WERI-Rb-1 (cell line): ENCODE data around the gene STH.

Experiments
- DNase-seq: peaks from one replicate; pipeline ENCODE4 v3.0.0-alpha.2; 2020
- H3K27ac ChIP-seq: fragments of 250-450 bp; sonication (Bioruptor Pico); 2 replicates; pipeline ENCODE4 v1.5.1; 2020; ENCODE audit warnings: mild to moderate bottlenecking, moderate library complexity
- H3K27me3 ChIP-seq: fragments of 250-450 bp; sonication (Bioruptor Pico); 2 replicates; pipeline ENCODE4 v1.5.1; 2021; ENCODE audit warnings: mild to moderate bottlenecking, low read depth, moderate library complexity; ENCODE audit not compliant: insufficient read depth, severe bottlenecking
- H3K36me3 ChIP-seq: fragments of 250-450 bp; sonication (Bioruptor Pico); 2 replicates; pipeline ENCODE4 v1.5.1; 2020; ENCODE audit warnings: mild to moderate bottlenecking, moderate library complexity
- H3K4me3 ChIP-seq: 2 replicates; pipeline ENCODE4 v1.5.1; 2011; ENCODE audit warnings: low read depth, mild to moderate bottlenecking, control low read depth, low read length
- H3K9me3 ChIP-seq: fragments of 250-450 bp; sonication (Bioruptor Pico); 2 replicates; pipeline ENCODE4 v1.5.1; 2021; ENCODE audit warnings: mild to moderate bottlenecking, moderate library complexity; ENCODE audit not compliant: severe bottlenecking
- TF ChIP-seq, protein P1 (sequence below): IDR thresholded peaks from 2 replicates; pipeline ENCODE4 v1.5.1; 2011; ENCODE audit warnings: low read depth, mild to moderate bottlenecking, control low read depth, inconsistent platforms, low read length

The STH gene

DNA sequence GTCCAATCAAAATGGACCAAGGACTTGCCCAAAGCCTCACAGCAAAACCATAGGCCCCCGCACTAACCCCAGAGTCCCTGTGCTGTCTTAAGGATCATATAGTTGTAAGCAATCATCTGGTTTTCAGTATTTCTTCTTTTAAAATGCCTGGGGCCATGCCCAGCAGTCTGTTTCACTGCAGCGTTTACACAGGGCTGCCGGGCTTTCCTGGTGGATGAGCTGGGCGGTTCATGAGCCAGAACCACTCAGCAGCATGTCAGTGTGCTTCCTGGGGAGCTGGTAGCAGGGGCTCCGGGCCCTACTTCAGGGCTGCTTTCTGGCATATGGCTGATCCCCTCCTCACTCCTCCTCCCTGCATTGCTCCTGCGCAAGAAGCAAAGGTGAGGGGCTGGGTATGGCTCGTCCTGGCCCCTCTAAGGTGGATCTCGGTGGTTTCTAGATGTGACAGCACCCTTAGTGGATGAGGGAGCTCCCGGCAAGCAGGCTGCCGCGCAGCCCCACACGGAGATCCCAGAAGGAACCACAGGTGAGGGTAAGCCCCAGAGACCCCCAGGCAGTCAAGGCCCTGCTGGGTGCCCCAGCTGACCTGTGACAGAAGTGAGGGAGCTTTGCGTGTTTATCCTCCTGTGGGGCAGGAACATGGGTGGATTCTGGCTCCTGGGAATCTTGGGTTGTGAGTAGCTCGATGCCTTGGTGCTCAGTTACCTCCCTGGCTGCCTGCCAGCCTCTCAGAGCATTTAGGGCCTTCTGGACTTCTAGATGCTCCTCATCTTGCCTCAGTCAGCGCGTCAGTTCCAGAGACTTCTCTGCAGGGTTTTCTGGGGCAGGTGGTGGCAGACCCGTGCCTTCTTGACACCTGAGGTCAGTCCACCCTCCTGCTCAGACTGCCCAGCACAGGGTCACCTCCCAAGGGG lies 24.8 kb upstream of the STH start:
- no peak overlapping the region for H3K4me3 ChIP-seq
- H3K27me3 ChIP-seq = no peaks in the 10 kb centered on the region
- DNase-seq = no peak
- H3K27ac ChIP-seq = no peak overlapping the region
- no peaks in the 10 kb centered on the region for H3K36me3 ChIP-seq
- H3K9me3 ChIP-seq = no peaks in the 10 kb centered on the region
- TF ChIP-seq, protein P1, sequence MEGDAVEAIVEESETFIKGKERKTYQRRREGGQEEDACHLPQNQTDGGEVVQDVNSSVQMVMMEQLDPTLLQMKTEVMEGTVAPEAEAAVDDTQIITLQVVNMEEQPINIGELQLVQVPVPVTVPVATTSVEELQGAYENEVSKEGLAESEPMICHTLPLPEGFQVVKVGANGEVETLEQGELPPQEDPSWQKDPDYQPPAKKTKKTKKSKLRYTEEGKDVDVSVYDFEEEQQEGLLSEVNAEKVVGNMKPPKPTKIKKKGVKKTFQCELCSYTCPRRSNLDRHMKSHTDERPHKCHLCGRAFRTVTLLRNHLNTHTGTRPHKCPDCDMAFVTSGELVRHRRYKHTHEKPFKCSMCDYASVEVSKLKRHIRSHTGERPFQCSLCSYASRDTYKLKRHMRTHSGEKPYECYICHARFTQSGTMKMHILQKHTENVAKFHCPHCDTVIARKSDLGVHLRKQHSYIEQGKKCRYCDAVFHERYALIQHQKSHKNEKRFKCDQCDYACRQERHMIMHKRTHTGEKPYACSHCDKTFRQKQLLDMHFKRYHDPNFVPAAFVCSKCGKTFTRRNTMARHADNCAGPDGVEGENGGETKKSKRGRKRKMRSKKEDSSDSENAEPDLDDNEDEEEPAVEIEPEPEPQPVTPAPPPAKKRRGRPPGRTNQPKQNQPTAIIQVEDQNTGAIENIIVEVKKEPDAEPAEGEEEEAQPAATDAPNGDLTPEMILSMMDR = no peak

DNA sequence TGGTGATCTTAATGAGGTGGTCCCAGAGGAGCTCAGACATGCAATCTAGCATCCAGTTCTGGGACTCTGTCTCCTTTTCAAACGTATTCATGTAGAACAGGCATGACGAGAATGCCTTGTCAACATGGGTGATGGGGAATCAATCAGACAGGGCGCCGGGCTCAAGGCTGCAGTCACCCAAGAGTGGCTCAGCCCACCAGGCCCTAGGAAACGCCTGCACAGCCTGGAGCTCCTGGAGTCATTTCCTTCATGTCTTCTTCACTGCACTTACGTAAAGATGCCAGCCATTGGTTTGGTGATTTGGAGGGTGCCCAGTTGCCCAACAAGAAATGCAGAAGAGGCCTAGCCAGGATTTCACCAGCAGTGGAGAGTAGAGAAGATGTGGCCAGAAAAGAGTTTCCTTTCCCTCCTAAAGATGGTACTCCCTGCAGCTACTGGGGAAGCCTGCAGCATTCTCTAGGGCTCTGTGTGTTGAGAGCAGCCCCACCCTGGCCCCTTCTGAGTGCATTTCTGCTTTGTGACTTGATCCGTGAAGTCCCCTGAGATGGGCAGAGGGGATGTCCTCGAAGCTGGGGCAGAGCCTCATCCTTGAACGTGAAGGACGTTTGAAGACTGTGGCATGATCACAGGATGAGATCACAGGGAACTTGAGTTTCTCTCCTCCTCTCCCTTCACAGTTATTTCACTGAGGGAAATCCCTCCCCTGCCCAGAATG lies 24.0 kb upstream of the STH start:
- Histone ChIP-seq H3K36me3 (no peaks in the 10 kb centered on the region), H3K27ac (no peak overlapping the region), H3K27me3 (no peaks in the 10 kb centered on the region), H3K4me3 (no peak overlapping the region), H3K9me3 (no peaks in the 10 kb centered on the region)
- TF ChIP-seq, protein P1 = no peak
- no peak for DNase-seq

DNA sequence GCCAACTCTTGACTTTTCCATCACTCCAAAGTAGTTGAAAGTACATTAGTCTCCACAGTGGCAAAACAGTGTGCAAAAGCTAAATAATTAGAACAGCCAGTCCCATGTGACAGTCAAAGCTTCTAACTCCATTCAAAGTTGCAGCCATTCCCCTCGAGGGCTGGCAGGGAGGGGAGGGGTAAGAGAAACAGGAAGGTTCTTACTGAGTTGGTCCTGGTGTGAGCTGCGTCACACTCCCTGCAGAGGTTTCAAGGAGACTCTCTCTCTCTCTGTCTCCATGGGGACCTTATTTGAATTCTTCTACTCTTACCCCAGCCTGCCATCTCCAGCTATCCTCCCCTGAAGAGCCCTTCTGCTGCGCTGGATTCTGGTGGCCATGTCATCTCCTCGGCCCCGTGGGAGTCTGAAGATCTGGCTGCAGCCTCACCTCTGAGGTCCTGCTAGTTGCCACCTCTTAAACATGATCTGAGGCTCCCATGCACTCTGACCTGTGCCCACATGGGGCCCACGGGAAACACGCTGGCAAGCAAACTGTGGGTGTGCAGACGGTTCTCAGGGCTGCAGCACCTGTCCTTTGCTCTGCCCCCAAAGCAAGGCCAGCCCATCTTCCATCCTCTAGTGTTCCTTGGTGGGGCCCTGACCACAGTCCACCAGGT lies 23.3 kb upstream of the STH start:
- Histone ChIP-seq H3K4me3 (no peak overlapping the region), H3K27me3 (no peaks in the 10 kb centered on the region), H3K27ac (no peak overlapping the region), H3K9me3 (no peaks in the 10 kb centered on the region), H3K36me3 (no peaks in the 10 kb centered on the region)
- TF ChIP-seq, protein P1 = no peak
- DNase-seq = no peak

DNA sequence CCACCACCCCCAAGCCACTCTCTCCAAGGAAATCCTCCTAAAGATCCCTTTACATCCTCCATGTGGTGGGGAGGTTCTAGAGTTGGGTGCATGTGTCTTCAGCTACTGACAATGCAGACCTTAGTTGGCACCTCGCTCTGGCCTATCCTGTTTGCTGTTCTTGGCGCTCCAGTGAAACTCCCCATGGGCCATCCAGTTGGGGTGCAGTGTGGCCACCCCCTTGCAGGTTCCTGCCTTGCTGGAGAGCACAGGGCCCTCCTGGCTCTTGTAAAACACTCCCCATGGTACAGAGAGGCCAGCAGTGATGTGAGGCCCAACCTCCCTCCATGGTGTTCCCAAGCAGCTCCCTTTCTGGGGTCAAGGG lies 22.7 kb upstream of the STH start:
- no peaks in the 10 kb centered on the region for H3K9me3 ChIP-seq

DNA sequence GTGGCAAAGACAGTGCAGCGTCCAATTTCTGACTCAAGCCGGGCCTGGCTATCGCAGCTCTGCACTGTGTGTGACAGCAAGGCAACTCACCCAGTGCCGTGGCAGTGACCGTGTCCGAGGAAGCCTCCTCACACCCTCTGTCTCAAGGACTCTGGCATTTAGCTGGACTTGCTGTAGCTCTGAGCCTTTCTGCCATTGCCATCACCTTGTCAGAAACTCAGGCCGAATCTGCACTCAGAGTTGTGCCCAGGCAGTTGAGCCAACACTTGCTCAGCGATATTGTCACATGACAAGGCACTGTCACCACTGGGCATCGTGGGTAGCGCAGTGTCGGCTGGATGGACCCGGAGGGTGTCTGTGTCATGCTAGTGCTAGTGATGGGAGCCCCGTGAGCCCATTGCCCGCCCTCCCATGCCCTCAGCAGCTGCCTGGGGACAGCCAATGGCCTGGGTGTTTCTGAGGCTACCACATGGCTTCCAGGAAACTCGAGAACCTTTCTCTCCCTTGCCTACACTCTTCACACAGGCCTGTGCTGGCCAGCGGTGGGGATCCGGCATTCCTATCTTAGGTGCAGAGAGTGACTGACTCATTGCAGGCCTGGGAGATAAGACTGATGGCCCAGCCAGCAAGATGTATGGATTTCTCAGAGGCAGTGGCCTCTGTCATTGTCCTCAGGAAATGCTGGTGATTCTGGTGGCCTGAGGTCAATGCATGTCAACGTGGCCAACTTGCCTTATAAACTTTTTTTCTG lies 22.1 kb upstream of the STH start:
- no peak overlapping the region for H3K27ac ChIP-seq
- TF ChIP-seq, protein P1 = no peak
- no peaks in the 10 kb centered on the region for H3K27me3 ChIP-seq

More for the DNA sequence above, 22.7 kb upstream of the STH start:
- DNase-seq = no peak
- Histone ChIP-seq H3K27ac (no peak overlapping the region), H3K27me3 (no peaks in the 10 kb centered on the region), H3K4me3 (no peak overlapping the region), H3K36me3 (no peaks in the 10 kb centered on the region)
- TF ChIP-seq, protein P1 = no peak

More for the DNA sequence above, 22.1 kb upstream of the STH start:
- H3K36me3 ChIP-seq = no peaks in the 10 kb centered on the region
- no peaks in the 10 kb centered on the region for H3K9me3 ChIP-seq
- H3K4me3 ChIP-seq = no peak overlapping the region
- no peak for DNase-seq
